Neutrophil (primary cell): Measurements from ENCODE around the gene CES4A.

Experiments
- H3K27ac ChIP-seq: fragments of 200-600 bp; sonication (generic); 2 replicates; pipeline ENCODE4 v1.5.1; 2016; ENCODE audit warnings: mild to moderate bottlenecking, moderate library complexity
- H3K27me3 ChIP-seq: fragments of 200-600 bp; sonication (generic); 2 replicates; pipeline ENCODE4 v1.6.0; 2016; ENCODE audit warnings: mild to moderate bottlenecking
- H3K36me3 ChIP-seq: fragments of 200-600 bp; sonication (generic); 2 replicates; pipeline ENCODE4 v1.5.1; 2017
- H3K4me1 ChIP-seq, 2 experiments: fragments of 200-600 bp in 1 of 2; sonication (generic) in 1 of 2; 1 replicate in 1 of 2; 2 replicates in 1 of 2; pipeline versions ENCODE4 v1.5.1 to v1.6.1; 2013 to 2016; ENCODE audit warnings: low read depth in 1 of 2, low read length in 1 of 2, mild to moderate bottlenecking in 1 of 2, moderate library complexity in 1 of 2; ENCODE audit not compliant: control insufficient read depth in 1 of 2, insufficient read depth in 1 of 2
- H3K4me3 ChIP-seq, 2 experiments: fragments of 200-600 bp in 1 of 2; sonication (generic) in 1 of 2; 1 replicate in 1 of 2; 2 replicates in 1 of 2; pipeline ENCODE4 v1.5.1; 2013 to 2016; ENCODE audit warnings: low read depth in 1 of 2, low read length in 1 of 2, mild to moderate bottlenecking in 1 of 2, moderate library complexity in 1 of 2
- H3K9me3 ChIP-seq: fragments of 200-600 bp; sonication (generic); 2 replicates; pipeline ENCODE4 v1.5.1; 2016
- TF ChIP-seq, protein P1 (sequence below): fragments of 200-600 bp; sonication (generic); IDR thresholded peaks from 2 replicates; pipeline ENCODE4 v1.5.1; 2016; ENCODE audit warnings: antibody characterized with exemption

The CES4A gene

DNA sequence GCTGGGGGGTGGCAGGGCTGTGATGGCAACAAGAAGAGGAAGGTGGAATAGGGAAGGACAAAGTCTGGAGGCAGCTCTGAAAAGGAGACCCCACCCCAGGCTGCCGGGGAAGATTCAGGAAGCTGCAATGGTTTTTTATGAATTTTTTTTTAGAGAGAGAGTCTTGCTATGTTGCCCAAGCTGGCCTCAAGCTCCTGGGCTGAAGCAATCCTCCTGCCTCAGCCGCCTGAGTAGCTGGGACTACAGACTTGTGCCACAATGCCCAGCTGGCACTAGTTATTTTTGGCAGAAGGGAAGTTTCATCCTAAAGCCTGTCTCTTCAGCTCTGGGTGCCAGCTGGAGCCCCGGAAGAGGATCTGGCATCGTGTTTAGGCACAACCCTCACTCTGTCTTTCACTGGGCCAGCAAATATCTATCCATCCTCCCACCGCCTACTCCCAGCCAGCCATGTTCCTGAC is 28.7 kb upstream of the CES4A start:
- TF ChIP-seq, protein P1, sequence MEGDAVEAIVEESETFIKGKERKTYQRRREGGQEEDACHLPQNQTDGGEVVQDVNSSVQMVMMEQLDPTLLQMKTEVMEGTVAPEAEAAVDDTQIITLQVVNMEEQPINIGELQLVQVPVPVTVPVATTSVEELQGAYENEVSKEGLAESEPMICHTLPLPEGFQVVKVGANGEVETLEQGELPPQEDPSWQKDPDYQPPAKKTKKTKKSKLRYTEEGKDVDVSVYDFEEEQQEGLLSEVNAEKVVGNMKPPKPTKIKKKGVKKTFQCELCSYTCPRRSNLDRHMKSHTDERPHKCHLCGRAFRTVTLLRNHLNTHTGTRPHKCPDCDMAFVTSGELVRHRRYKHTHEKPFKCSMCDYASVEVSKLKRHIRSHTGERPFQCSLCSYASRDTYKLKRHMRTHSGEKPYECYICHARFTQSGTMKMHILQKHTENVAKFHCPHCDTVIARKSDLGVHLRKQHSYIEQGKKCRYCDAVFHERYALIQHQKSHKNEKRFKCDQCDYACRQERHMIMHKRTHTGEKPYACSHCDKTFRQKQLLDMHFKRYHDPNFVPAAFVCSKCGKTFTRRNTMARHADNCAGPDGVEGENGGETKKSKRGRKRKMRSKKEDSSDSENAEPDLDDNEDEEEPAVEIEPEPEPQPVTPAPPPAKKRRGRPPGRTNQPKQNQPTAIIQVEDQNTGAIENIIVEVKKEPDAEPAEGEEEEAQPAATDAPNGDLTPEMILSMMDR: no peak
- H3K9me3 ChIP-seq: no peaks in the 10 kb centered on the region

DNA sequence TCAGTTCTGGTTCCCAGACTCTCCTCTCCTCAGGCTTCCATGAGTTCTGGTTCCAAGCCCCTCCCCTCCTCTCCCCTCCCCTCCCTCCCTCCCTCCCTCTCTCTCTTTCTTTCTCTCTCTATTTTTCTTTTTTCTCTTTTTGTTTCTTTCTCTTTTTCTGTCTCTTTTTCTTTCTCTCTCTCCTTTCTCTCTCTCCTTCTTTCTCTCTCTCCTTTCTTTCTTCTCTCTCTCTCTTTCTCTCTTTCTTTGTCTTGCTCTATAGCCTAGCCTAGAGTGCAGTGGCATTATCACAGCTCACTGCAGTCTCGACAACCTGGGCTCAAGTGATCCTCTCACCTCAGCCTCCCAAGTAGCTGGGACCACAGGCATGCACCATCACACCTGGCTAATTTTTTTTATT is 28.1 kb upstream of the CES4A start:
- Histone ChIP-seq H3K27me3 (no peaks in the 10 kb centered on the region), H3K4me1 (peaks cover 25% of the 10 kb centered on the region in 2 experiments), H3K9me3 (no peaks in the 10 kb centered on the region), H3K4me3 (no peak overlapping the region), H3K36me3 (no peaks in the 10 kb centered on the region), H3K27ac (peak overlapping the region; percentile 49)
- TF ChIP-seq, protein P1: no peak

More for the DNA sequence above, 28.7 kb upstream of the CES4A start:
- no peak overlapping the region for H3K4me3 ChIP-seq
- H3K4me1 ChIP-seq: peaks cover 25% of the 10 kb centered on the region in 2 experiments
- H3K36me3 ChIP-seq: no peaks in the 10 kb centered on the region
- no peaks in the 10 kb centered on the region for H3K27me3 ChIP-seq
- peak overlapping the region; percentile 49 for H3K27ac ChIP-seq

DNA sequence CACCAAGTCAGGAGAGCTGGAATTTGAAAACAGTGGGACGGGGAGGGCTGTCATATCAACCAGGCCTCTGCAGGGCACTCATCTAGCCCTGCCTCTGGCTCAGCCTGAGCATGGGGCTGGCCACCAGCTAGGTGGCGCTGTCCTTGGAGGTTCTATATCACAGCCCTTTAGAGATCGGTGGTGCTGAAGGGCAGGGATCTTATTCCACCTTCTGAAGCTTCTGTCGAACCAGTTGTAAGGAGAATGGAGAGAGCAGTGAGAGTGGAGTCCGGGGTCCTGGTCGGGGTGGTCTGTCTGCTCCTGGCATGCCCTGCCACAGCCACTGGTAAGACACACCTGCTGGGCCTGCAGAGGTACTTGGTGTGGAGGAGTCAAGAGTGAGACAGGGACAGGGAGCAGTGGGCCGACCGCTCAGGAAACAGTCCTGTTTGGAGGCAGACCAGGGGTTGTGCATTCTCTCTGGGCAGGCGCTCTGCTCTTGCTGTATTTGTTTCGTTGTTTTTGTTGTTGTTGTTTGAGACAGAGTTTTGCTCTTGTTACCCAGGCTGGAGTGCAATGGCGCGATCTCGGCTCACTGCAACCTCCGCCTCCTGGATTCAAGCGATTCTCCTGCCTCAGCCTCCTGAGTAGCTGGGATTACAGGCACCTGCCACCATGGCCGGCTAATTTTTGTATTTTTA is 27.2 kb upstream of the CES4A start, which contains the start of gene CES3:
CES3 (plus strand) TSS at position 202 of the 680 bp plus-strand sequence; CDS start at position 244, 42 bp downstream.
- H3K27ac ChIP-seq: peak within 1 kb of the TSS; percentile 49
- no peaks in the 10 kb centered on the region for H3K27me3 ChIP-seq
- H3K4me3 ChIP-seq: no peak within 1 kb of the TSS
- no peaks in the 10 kb centered on the region for H3K36me3 ChIP-seq
- TF ChIP-seq, protein P1: peak; percentile 11
- H3K4me1 ChIP-seq: peaks cover 25% of the 10 kb centered on the region in 2 experiments
- no peaks in the 10 kb centered on the region for H3K9me3 ChIP-seq

DNA sequence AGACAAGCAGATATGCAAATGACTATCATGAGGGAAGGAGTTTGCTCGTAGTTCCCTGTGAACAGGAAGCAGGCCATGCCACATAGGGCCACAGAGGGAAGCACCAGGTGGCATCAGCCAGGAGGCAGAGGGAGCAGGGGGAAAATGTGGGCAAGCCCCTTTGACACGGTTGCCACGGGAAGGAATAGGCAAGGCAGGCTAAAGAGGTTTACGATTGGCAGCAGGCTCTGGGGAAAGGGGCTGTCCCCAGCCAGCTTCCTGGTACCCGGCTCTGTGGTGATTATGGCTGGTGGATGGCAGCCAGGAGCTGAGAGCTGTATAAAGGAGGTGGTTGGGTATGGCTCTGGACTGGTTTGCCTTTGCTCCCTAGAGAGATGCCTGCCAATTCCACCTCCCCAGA is 26.5 kb upstream of the CES4A start:
- Histone ChIP-seq H3K4me3 (no peak overlapping the region), H3K27me3 (no peaks in the 10 kb centered on the region), H3K9me3 (no peaks in the 10 kb centered on the region), H3K27ac (no peak overlapping the region), H3K4me1 (peaks cover 25% of the 10 kb centered on the region in 2 experiments), H3K36me3 (no peaks in the 10 kb centered on the region)
- TF ChIP-seq, protein P1: no peak

DNA sequence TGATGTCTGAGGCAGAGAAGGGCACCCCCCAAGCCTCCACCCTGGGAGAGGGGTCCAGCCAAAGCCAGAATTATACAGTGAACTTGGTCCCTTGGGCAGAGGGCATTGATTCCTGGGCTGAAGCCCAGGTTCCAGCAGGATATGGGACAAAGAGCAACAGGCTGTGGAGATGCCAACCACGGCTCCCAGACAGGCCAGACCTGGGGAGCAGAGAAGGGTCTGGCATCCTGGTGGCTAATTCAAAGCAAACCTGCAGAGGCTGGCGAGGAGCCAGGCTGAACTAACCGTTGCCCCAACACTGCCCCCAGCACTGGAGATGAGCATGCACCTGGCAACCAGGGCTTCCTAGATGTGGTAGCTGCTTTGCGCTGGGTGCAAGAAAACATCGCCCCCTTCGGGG is 24.3 kb upstream of the CES4A start:
- TF ChIP-seq, protein P1: no peak
- Histone ChIP-seq H3K27ac (no peak overlapping the region), H3K4me3 (no peak overlapping the region)

More for the DNA sequence above, 24.3 kb upstream of the CES4A start:
- peaks cover 21 to 23% of the 10 kb centered on the region in 2 experiments for H3K4me1 ChIP-seq
- H3K9me3 ChIP-seq: no peaks in the 10 kb centered on the region
- H3K36me3 ChIP-seq: no peaks in the 10 kb centered on the region
- H3K27me3 ChIP-seq: no peaks in the 10 kb centered on the region
